Body of pancreas (tissue), 4 donors: ENCODE results near the gene GRID2.

Experiments used
- CTCF ChIP-seq, 7 experiments: fragments of 450-650 bp in 4 of 7; fragments of 200-600 bp in 3 of 7; sonication (generic) in 3 of 7; IDR thresholded peaks; one replicate each; pipeline ENCODE4 v1.5.1; 2016 to 2019; ENCODE audit warnings: antibody characterized with exemption in 7 of 7
- POLR2A ChIP-seq, 3 donors: fragments of 450-650 bp; IDR thresholded peaks; one replicate each; pipeline ENCODE4 v1.6.1; 2016; ENCODE audit warnings: antibody characterized with exemption in 3 of 3, mild to moderate bottlenecking in 2 of 3

GRCh38 chr4:93186846-93187245 lies 883.1 kb downstream of the GRID2 start:
- TF ChIP-seq CTCF (IDR thresholded peaks at IDR 0.05), result no peak
- TF ChIP-seq POLR2A (IDR thresholded peaks at IDR 0.05), result no peak
